PC-9 (cell line): ENCODE data around the gene TMCO4. TPM values are rescaled to one million over a fixed set of nuclear protein-coding genes. Genes with fewer than 3 reads are reported as not detected.

ENCODE experiments used
- BruUV-seq: library from RNA; stranded (reverse); fragments of 400-500 nt; replicated peaks from 2 replicates; lab custom pipeline; 2021; lab: Mats Ljungman, UMichigan
- CTCF ChIA-PET: fragments of 300-600 bp; sonication (Branson Sonifier 250); formaldehyde crosslinking; loops from one replicate; lab custom pipeline; 2022; ENCODE audit warnings: antibody characterized with exemption; lab: Charles Lee
- POLR2A ChIA-PET: fragments of 300-600 bp; sonication (Branson Sonifier 250); formaldehyde crosslinking; loops from one replicate; lab custom pipeline; 2022; ENCODE audit warnings: antibody characterized with exemption; ENCODE audit not compliant: unreplicated experiment; lab: Charles Lee
- DNase-seq, 2 experiments: peaks; one replicate each; pipeline versions ENCODE4 v3.0.0 to v3.0.0-alpha.2; 2015 to 2022; ENCODE audit warnings: mixed read lengths in 1 of 2
- H2AFZ ChIP-seq: fragments of 200-600 bp; sonication (generic); 2 replicates; pipeline ENCODE4 v1.8.1; 2017; ENCODE audit warnings: antibody characterized with exemption
- H3F3A ChIP-seq: fragments of 200-600 bp; sonication (generic); 2 replicates; pipeline ENCODE4 v1.8.1; 2017; ENCODE audit warnings: antibody characterized with exemption, mild to moderate bottlenecking, low read depth; ENCODE audit not compliant: insufficient read depth
- H3K27ac ChIP-seq: fragments of 200-600 bp; sonication (generic); 2 replicates; pipeline ENCODE4 v1.6.1; 2016; ENCODE audit warnings: mixed run types
- H3K27me3 ChIP-seq: fragments of 200-600 bp; sonication (generic); 2 replicates; pipeline ENCODE4 v1.6.1; 2016; ENCODE audit warnings: low read depth, mixed run types; ENCODE audit not compliant: insufficient read depth
- H3K36me3 ChIP-seq: fragments of 200-600 bp; sonication (generic); 2 replicates; pipeline ENCODE4 v1.6.1; 2016; ENCODE audit warnings: low read depth, mixed run types
- H3K4me1 ChIP-seq: fragments of 200-600 bp; sonication (generic); replicated peaks from 2 replicates; pipeline ENCODE4 v1.6.1; 2016; ENCODE audit warnings: mixed run types; ENCODE audit not compliant: insufficient read depth
- H3K4me2 ChIP-seq: fragments of 200-600 bp; sonication (generic); 2 replicates; pipeline ENCODE4 v1.6.1; 2017; ENCODE audit warnings: mixed run types
- H3K4me3 ChIP-seq: fragments of 200-600 bp; sonication (generic); 2 replicates; pipeline ENCODE4 v1.6.1; 2016; ENCODE audit warnings: mixed run types
- H3K79me2 ChIP-seq: fragments of 200-600 bp; sonication (generic); 2 replicates; pipeline ENCODE4 v1.6.1; 2017; ENCODE audit warnings: low read depth, mixed run types
- H3K9me2 ChIP-seq: fragments of 200-600 bp; sonication (generic); 2 replicates; pipeline ENCODE4 v1.8.1; 2017; ENCODE audit warnings: mild to moderate bottlenecking; ENCODE audit not compliant: insufficient read depth
- H3K9me3 ChIP-seq: fragments of 200-600 bp; sonication (generic); 2 replicates; pipeline ENCODE4 v1.8.1; 2016; ENCODE audit warnings: low read depth; ENCODE audit not compliant: insufficient read depth
- H4K20me1 ChIP-seq: fragments of 200-600 bp; sonication (generic); 2 replicates; pipeline ENCODE4 v1.8.1; 2017; ENCODE audit not compliant: insufficient read depth
- EZH2 ChIP-seq: fragments of 200-600 bp; sonication (generic); IDR thresholded peaks from 2 replicates; pipeline ENCODE4 v1.8.0; 2017; ENCODE audit warnings: antibody characterized with exemption, low read depth
- intact Hi-C: fragments of 100-400 bp; cut with micrococcal nuclease; formaldehyde crosslinking; loops from one replicate; pipeline ENCODE4 v1.10.0; 2022; ENCODE audit not compliant: unreplicated experiment
- total RNA-seq: library from RNA; stranded (reverse); gene quantifications from 2 replicates; pipeline ENCODE4 v1.2.3, GENCODE V29; 2021
- TF ChIP-seq, protein P1 (sequence below): fragments of 200-600 bp; sonication (generic); conservative IDR thresholded peaks from 2 replicates; pipeline ENCODE4 v1.6.1; 2017; ENCODE audit warnings: mixed run types, antibody characterized with exemption, mild to moderate bottlenecking, moderate library complexity

Gene TMCO4
- total RNA-seq, 1 experiment from 2014 or later: 22.6 TPM

GRCh38 chr1:19845555-19845954 is 45.8 kb upstream of the TMCO4 start:
- no peaks in the 10 kb centered on the region for H3K27me3 ChIP-seq
- BruUV-seq: no TSS peak
- no peaks in the 10 kb centered on the region for H4K20me1 ChIP-seq
- ChIA-PET POLR2A (no interaction called here), CTCF (no interaction called here)
- H3K9me3 ChIP-seq: no peaks in the 10 kb centered on the region
- TF ChIP-seq, protein P1, sequence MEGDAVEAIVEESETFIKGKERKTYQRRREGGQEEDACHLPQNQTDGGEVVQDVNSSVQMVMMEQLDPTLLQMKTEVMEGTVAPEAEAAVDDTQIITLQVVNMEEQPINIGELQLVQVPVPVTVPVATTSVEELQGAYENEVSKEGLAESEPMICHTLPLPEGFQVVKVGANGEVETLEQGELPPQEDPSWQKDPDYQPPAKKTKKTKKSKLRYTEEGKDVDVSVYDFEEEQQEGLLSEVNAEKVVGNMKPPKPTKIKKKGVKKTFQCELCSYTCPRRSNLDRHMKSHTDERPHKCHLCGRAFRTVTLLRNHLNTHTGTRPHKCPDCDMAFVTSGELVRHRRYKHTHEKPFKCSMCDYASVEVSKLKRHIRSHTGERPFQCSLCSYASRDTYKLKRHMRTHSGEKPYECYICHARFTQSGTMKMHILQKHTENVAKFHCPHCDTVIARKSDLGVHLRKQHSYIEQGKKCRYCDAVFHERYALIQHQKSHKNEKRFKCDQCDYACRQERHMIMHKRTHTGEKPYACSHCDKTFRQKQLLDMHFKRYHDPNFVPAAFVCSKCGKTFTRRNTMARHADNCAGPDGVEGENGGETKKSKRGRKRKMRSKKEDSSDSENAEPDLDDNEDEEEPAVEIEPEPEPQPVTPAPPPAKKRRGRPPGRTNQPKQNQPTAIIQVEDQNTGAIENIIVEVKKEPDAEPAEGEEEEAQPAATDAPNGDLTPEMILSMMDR: no peak
- no peak for TF ChIP-seq EZH2
- H3F3A ChIP-seq: no peaks in the 10 kb centered on the region
- H3K27ac ChIP-seq: no peak overlapping the region
- intact Hi-C loops: no loop called here
- H3K4me3 ChIP-seq: no peak overlapping the region
- H3K36me3 ChIP-seq: no peaks in the 10 kb centered on the region
- H2AFZ ChIP-seq: no peak overlapping the region
- no peaks in the 10 kb centered on the region for H3K9me2 ChIP-seq
- no peak overlapping the region for H3K4me2 ChIP-seq
- no peaks in the 10 kb centered on the region for H3K4me1 ChIP-seq
- H3K79me2 ChIP-seq: no peaks in the 10 kb centered on the region
- no peak for DNase-seq

- H3K4me1 ChIP-seq: no peaks in the 10 kb centered on the region
- POLR2A ChIA-PET: no interaction called here
- H3F3A ChIP-seq: no peaks in the 10 kb centered on the region
- TF ChIP-seq, protein P1: no peak
- TF ChIP-seq EZH2: no peak
- H3K79me2 ChIP-seq: no peaks in the 10 kb centered on the region
- no peaks in the 10 kb centered on the region for H4K20me1 ChIP-seq
- DNase-seq: no peak
- no peak overlapping the region for H3K27ac ChIP-seq
- no TSS peak for BruUV-seq
- H2AFZ ChIP-seq: no peak overlapping the region
- H3K36me3 ChIP-seq: no peaks in the 10 kb centered on the region
- no peaks in the 10 kb centered on the region for H3K9me3 ChIP-seq
- intact Hi-C loops: no loop called here
- H3K4me2 ChIP-seq: no peak overlapping the region
- no peaks in the 10 kb centered on the region for H3K9me2 ChIP-seq
- CTCF ChIA-PET: no interaction called here
- H3K27me3 ChIP-seq: no peaks in the 10 kb centered on the region
- H3K4me3 ChIP-seq: no peak overlapping the region
Observed at GRCh38 chr1:19844731-19845495, 45.2 kb upstream of the TMCO4 start.

GRCh38 chr1:19840228-19840627 is 40.5 kb upstream of the TMCO4 start:
- no peak overlapping the region for H3K27ac ChIP-seq
- no peak overlapping the region for H3K4me2 ChIP-seq
- BruUV-seq: no TSS peak
- intact Hi-C loops: no loop called here
- H3K4me3 ChIP-seq: no peak overlapping the region
- no peaks in the 10 kb centered on the region for H3K9me2 ChIP-seq
- no peaks in the 10 kb centered on the region for H3K27me3 ChIP-seq
- H3K79me2 ChIP-seq: no peaks in the 10 kb centered on the region
- no peak for TF ChIP-seq EZH2
- TF ChIP-seq, protein P1: no peak
- H3K9me3 ChIP-seq: no peaks in the 10 kb centered on the region
- no peak overlapping the region for H2AFZ ChIP-seq
- ChIA-PET POLR2A (no interaction called here), CTCF (interaction anchor here (0.5 to 0.7 kb wide), 3 partner anchors 19 to 172 kb away, joined by 7 to 18 read pairs (median 8); no protein-coding TSS in a partner anchor)
- H3F3A ChIP-seq: no peaks in the 10 kb centered on the region
- no peak for DNase-seq
- no peaks in the 10 kb centered on the region for H3K36me3 ChIP-seq
- H3K4me1 ChIP-seq: no peaks in the 10 kb centered on the region
- no peaks in the 10 kb centered on the region for H4K20me1 ChIP-seq
